ENCODE results near the gene PIGU. TPM values are rescaled to one million over a fixed set of nuclear protein-coding genes. Genes with fewer than 3 reads are reported as not detected.

The PIGU gene
- total and polyA plus RNA-seq, 11 donors: 10.8 to 24.8 (median 16.1) TPM

Other genes with a start within 250 kb of the PIGU start
- gene DYNLRB1, start 160.7 kb downstream of the PIGU start, total RNA-seq: 100 to 1,000 TPM; 129 to 376 (median 145) TPM
- gene DYNLRB1, start 160.7 kb downstream of the PIGU start, polyA plus RNA-seq: 100 to 1,000 TPM; 200 to 405 TPM
- 100 to 1,000 TPM in 3 of 9 donors, 10 to 100 TPM in 6; 54.0 to 212 (median 88.6) TPM for gene MAP1LC3A, start 118.4 kb downstream of the PIGU start, total RNA-seq
- 100 to 1,000 TPM in 1 of 2 donors, 10 to 100 TPM in 1; 42.8 to 145 TPM for gene MAP1LC3A, start 118.4 kb downstream of the PIGU start, polyA plus RNA-seq
- gene TP53INP2, start 27.3 kb upstream of the PIGU start, total RNA-seq: 100 to 1,000 TPM in 5 of 9 donors, 10 to 100 TPM in 4; 70.4 to 176 (median 111) TPM
- 10 to 100 TPM; 54.6 to 93.7 TPM for gene TP53INP2, start 27.3 kb upstream of the PIGU start, polyA plus RNA-seq
- gene NCOA6, start 148.6 kb upstream of the PIGU start, total RNA-seq: 10 to 100 TPM; 13.0 to 34.0 (median 19.9) TPM
- gene NCOA6, start 148.6 kb upstream of the PIGU start, polyA plus RNA-seq: 10 to 100 TPM; 13.9 to 22.7 TPM
- gene GGT7, start 195.8 kb upstream of the PIGU start, total RNA-seq: 10 to 100 TPM in 8 of 9 donors, 1 to 10 TPM in 1; 7.9 to 30.7 (median 17.5) TPM
- 10 to 100 TPM; 13.0 to 22.1 TPM for gene GGT7, start 195.8 kb upstream of the PIGU start, polyA plus RNA-seq
- 100 to 1,000 TPM in 4 of 9 donors, 10 to 100 TPM in 5; 87.1 to 113 (median 99.7) TPM for gene ACSS2, start 199.5 kb upstream of the PIGU start, total RNA-seq
- 100 to 1,000 TPM in 1 of 2 donors, 10 to 100 TPM in 1; 72.6 to 117 TPM for gene ACSS2, start 199.5 kb upstream of the PIGU start, polyA plus RNA-seq

Data from heart left ventricle (tissue), 11 donors.